ELR (cell line): ENCODE data around the gene EBF3.
"Not testable (repeated sequence)": the region's sequence is repeated elsewhere in the genome, so short reads cannot be mapped to it uniquely, and the experiment has no call there.

Experiments used
- DNase-seq: peaks from one replicate; pipeline ENCODE4 v3.0.0-alpha.2; 2015; ENCODE audit warnings: low read depth

The EBF3 gene

GRCh38 chr10:129927351-129928120 lies 36.5 kb downstream of the EBF3 start:
- DNase-seq = no peak

DNA sequence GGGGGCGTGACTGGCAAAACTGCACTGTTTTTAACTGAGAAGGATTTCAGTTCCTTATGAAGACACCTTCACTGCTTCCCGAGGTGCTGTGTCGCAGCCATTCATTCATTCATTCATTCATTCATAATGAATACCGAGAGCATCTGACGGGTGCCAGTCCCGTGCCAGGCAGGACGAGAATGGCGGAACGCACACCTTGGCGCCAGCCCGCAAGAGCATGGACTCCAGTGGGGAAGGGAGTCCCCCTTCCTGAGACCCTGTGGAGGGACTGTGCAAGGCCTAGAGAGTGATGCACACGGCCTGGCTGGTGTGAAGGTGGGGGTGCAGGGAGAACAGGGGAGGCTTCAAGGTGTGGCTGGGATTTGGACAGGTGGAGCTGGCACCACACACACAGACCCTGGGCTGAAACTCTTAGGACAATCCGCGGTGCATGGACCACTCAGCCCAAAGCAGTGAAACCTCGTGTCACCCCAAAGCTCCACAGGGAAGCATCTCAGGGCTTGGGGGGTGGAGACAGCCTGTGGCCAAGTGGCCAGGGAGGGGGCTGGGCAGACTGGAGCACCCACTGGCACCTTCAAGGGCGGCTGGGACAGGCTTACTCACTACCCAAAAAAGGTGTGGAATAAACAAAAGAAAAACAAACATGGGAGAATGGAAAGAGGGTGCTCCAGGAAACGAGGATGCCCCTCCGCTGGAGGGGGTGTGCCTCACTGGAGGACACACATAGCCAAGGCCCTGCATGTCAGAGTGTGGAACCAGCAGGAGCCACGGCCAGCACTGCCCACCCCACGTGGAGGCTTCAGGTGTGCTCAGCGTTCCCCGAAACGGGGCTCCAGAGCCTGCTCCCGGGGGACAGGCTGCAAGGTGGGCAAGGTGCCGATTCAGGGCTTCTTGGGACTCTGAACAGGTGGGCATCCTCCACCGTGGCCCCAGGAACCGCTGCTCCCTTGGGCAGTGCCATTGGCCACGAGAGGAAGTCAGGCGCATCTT lies 37.7 kb downstream of the EBF3 start:
- no peak for DNase-seq

GRCh38 chr10:129924375-129925085 lies 39.5 kb downstream of the EBF3 start:
- no peak for DNase-seq

DNA sequence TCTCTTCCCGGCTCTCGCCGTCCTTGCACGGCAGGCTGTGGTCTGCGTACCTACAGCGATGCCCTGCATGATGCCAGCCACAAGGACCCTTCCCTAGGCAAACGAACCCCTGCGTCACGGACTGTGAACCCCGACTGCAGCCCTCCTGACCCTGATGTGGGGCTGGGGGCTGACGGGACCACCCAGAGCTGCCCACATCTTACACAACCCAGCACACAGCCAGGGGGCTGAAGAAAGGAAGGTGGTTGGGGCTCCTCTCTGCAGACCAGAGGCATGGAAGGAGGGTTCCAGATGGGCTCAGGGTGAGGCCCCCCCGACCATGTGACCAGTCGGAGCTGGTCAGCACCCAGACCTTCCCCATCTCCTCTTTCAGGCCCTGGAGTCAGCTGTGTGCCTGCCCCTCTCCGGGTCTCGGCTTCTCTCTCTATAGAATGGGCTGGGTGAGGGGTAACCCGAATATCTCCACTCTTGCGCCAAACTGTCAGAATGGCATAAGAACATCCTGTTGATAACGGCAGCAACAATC lies 41.4 kb downstream of the EBF3 start:
- DNase-seq = no peak

- no peak for DNase-seq
Measured at GRCh38 chr10:129921801-129922597, 42.1 kb downstream of the EBF3 start.

- DNase-seq = no peak
Measured at GRCh38 chr10:129921065-129921670, 42.9 kb downstream of the EBF3 start.

DNA sequence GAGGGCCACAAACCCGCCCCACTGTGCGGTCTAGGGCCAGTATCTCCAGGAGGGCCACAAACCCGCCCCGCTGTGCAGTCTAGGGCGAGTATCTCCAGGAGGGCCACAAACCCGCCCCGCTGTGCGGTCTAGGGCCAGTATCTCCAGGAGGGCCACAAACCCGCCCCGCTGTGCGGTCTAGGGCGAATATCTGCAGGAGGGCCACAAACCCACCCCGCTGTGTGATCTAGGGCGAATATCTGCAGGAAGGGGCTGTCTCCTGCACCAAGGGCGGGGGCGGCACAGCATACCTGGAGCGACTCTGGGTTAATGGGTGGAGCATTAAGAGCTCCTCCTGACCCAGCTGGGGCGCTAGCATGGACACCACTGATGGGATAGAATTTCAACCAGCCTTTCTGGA lies 43.9 kb downstream of the EBF3 start:
- DNase-seq = not testable (repeated sequence)

DNA sequence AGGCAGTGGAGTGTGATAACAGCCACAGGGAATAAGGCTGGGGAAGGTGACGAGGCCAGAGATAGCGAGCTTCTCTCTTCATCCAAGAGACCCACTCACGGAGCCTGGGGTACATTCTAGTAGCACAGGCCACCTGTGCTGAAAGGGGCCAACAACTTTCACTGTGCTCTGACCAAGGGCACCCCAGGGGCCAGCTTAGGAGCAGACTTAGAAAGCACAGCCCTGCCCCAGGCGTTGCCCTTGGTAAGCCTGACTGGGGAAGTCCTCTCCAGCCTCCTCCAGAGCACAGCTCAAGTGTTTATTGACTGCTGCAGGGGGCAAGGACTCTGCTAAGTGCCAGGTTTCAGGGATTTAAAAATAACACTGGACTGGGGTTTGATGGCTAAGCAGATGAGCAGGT lies 44.7 kb downstream of the EBF3 start:
- no peak for DNase-seq

- no peak for DNase-seq
Measured at GRCh38 chr10:129918836-129919235, 45.2 kb downstream of the EBF3 start.

- DNase-seq = no peak
Measured at GRCh38 chr10:129918401-129918800, 45.7 kb downstream of the EBF3 start.

GRCh38 chr10:129917936-129918335 lies 46.1 kb downstream of the EBF3 start:
- no peak for DNase-seq

- DNase-seq = no peak
Measured at GRCh38 chr10:129916506-129916995, 47.5 kb downstream of the EBF3 start.

DNA sequence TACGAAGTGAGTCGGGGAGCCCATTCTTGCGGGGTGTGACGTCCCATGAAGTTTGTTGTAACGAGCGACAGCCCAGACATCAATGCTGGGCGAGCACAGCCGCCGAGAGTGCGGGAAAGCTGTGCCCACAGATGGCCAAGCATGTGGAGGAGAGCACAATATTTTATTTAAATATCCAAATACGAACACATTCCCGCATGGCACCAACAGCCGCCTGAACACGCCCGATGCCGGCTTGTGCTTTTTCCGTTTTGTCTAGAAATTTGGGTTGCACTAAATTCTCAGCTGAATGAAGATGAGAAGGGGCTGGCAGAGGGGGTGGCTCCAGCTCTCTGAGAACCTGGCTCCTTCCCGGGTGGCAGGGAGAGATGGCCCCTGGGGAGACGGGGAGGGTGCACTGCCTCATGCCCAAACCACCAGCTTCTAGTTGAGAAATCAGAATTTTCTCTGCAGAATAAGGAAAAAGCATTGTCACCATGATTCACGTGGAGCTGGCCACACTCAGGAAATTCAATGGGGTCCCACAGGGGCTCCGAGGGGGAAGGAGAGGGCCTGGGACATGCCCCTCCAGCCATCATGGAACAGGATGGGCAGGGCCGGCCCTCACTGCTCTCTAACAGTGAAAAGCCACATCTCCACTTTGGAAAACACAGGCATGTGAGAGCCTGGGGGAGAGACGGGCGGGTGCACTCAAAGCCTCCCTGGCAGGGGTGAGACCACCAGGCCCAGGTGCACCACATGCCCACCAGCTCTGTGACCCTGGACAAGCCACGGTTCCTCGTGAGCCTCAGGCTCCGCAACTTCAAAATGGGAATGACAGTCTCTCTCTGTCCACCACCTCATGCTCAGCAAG lies 48.3 kb downstream of the EBF3 start:
- DNase-seq = no peak

DNA sequence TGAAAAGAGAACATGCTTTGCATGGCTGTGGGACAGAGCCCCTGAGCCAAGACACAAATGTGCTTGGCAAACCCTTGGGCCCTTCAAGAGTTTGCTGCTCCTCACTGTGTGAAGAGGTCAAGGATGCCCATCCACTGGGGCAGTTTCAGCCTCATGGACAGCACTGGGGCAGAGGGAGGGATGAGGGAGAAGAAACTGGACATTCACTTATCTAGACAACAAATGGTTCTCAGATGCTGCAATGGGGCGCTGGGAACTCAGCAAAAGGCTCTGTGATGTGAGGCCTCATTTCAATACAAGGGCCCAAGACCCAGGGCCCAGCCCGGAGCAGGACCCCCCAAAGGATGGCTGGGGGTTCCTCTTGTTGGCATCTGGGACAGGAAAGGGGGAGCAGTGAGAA lies 49.1 kb downstream of the EBF3 start:
- no peak for DNase-seq

- no peak for DNase-seq
Measured at GRCh38 chr10:129914153-129914855, 49.8 kb downstream of the EBF3 start.

DNA sequence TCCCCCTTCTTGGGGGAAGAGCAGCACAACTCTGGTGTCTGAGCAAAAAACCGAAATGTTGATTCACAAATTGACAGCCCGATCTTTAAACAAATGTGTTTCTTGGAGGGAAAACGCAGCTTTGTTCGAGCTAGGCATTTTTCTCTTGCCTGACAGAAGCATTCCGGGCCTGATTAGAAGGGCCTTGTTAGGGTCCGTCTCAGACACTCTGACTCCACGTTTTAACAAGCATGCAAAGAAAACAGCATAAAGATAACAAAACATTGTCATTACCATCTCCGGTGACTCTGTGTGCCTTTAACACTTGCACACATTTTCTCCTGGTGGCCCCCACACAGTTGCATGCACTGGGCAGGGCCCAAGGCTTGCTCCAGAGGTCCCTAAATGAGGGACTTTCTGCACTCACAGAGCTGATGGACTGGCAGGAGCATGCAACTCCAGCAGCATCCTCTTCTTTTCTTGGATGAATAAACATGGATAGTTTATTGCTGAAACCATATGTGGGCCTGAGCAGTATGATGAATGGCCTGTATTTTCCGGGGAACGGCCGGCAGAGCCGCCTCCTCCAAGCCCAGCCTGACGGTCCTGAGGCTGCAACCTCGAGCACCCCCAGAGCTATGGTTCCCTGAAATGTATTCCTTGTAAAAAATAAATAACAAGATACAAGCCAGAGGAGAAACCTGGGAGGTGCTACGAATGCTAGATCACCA lies 50.9 kb downstream of the EBF3 start:
- DNase-seq = no peak

GRCh38 chr10:129912166-129912917 lies 51.7 kb downstream of the EBF3 start:
- DNase-seq = no peak
